ENCODE results near the gene FAM83C.
A peak's percentile ranks its signal among the peaks of the same experiment; 100 is the strongest.

Gene FAM83C

DNA sequence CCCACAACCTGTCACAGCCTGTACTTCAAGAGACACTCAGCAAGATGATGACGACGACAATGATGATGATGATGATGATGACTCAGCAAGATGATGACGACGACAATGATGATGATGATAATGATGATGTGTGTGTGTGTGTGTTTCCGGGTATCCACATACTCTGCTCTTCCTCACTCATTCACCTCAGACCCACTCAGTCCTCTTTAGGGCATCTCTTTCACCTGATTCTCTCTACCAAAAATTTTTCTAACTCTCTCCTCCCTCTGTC lies 6.5 kb downstream of the FAM83C start:
- no peak overlapping the region for H3K27ac ChIP-seq

DNA sequence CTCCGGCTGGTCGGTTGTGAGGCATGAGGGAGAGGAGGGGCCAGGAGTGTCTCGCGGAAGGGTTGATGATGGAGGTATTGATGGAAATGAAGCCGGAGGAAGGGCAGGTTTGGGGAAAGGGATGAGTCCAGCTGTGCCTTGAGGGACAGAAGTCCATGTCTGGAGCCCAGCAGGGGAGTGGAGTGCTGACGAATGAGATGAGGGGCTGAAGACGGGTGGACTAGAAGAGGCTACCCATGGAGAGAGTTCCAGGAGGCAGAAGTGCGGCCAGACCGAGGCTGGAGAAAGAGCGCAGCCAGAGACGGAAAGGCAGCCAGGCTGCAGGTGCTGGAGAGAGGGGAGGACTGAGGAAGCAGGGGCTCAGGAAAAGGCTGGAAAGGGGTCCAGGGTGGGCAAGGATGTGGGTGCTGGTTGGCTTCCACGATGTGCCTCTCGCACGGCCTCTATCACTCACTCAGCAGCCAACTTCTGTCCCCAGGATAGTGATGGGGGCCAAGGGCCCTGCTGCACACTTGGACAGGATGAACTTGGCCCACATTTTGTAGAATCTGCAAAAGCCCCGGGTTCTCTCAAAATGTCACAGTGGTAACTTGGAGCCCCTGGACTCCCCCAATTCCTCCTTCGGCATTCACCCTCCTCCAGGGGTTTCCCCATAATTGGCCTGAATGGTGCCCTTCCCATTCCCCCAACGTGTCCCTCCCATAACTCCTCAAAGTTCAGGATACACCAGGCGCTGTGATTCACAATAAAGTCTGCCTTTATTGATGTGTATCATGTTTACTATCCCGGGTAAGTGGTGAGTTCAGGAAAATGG lies 7.0 kb downstream of the FAM83C start:
- Histone ChIP-seq H4K20me1 (ENCODE audit: insufficient read depth) (no peaks in the 10 kb centered on the region), H3K4me3 (IDR thresholded peaks at IDR 0.05; ENCODE audit: insufficient read depth, low read depth, low read length) (peak overlapping the region; percentile 34), H3K27me3 (ENCODE audit: insufficient read depth, low read depth) (peaks cover 5% of the 10 kb centered on the region; the same call in 1 of the 2 replicates), H3K79me2 (ENCODE audit: insufficient read depth, low read depth) (peaks cover 33% of the 10 kb centered on the region), H3K27ac (peak overlapping the region; percentile 46), H3K36me3 (ENCODE audit: insufficient read depth) (peaks cover 12% of the 10 kb centered on the region; the same call in 1 of the 2 replicates), H2AFZ (ENCODE audit: low read depth) (peak overlapping the region; percentile 99), H3K4me2 (peak overlapping the region; percentile 91), H3K4me1 (ENCODE audit: low read depth, poor library complexity, severe bottlenecking) (peaks cover 16% of the 10 kb centered on the region), H3K9ac (peak overlapping the region; percentile 83)
- TF ChIP-seq, protein P1, sequence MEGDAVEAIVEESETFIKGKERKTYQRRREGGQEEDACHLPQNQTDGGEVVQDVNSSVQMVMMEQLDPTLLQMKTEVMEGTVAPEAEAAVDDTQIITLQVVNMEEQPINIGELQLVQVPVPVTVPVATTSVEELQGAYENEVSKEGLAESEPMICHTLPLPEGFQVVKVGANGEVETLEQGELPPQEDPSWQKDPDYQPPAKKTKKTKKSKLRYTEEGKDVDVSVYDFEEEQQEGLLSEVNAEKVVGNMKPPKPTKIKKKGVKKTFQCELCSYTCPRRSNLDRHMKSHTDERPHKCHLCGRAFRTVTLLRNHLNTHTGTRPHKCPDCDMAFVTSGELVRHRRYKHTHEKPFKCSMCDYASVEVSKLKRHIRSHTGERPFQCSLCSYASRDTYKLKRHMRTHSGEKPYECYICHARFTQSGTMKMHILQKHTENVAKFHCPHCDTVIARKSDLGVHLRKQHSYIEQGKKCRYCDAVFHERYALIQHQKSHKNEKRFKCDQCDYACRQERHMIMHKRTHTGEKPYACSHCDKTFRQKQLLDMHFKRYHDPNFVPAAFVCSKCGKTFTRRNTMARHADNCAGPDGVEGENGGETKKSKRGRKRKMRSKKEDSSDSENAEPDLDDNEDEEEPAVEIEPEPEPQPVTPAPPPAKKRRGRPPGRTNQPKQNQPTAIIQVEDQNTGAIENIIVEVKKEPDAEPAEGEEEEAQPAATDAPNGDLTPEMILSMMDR (conservative IDR thresholded peaks at IDR 0.05; ENCODE audit: low read depth, low read length) = no peak

More for the DNA sequence above, 6.5 kb downstream of the FAM83C start:
- H3K27me3 ChIP-seq (ENCODE audit: insufficient read depth, low read depth) = peaks cover 8% of the 10 kb centered on the region; the same call in 1 of the 2 replicates
- no peak overlapping the region for H3K4me3 ChIP-seq (IDR thresholded peaks at IDR 0.05; ENCODE audit: insufficient read depth, low read depth, low read length)
- peak overlapping the region; percentile 99; the same call in 1 of the 2 replicates for H2AFZ ChIP-seq (ENCODE audit: low read depth)
- TF ChIP-seq, protein P1 (conservative IDR thresholded peaks at IDR 0.05; ENCODE audit: low read depth, low read length) = no peak
- H3K36me3 ChIP-seq (ENCODE audit: insufficient read depth) = peaks cover 6% of the 10 kb centered on the region; the same call in 1 of the 2 replicates
- no peaks in the 10 kb centered on the region for H4K20me1 ChIP-seq (ENCODE audit: insufficient read depth)
- H3K4me2 ChIP-seq = no peak overlapping the region
- peaks cover 33% of the 10 kb centered on the region for H3K79me2 ChIP-seq (ENCODE audit: insufficient read depth, low read depth)
- no peak overlapping the region for H3K9ac ChIP-seq
- H3K4me1 ChIP-seq (ENCODE audit: low read depth, poor library complexity, severe bottlenecking) = peaks cover 16% of the 10 kb centered on the region

DNA sequence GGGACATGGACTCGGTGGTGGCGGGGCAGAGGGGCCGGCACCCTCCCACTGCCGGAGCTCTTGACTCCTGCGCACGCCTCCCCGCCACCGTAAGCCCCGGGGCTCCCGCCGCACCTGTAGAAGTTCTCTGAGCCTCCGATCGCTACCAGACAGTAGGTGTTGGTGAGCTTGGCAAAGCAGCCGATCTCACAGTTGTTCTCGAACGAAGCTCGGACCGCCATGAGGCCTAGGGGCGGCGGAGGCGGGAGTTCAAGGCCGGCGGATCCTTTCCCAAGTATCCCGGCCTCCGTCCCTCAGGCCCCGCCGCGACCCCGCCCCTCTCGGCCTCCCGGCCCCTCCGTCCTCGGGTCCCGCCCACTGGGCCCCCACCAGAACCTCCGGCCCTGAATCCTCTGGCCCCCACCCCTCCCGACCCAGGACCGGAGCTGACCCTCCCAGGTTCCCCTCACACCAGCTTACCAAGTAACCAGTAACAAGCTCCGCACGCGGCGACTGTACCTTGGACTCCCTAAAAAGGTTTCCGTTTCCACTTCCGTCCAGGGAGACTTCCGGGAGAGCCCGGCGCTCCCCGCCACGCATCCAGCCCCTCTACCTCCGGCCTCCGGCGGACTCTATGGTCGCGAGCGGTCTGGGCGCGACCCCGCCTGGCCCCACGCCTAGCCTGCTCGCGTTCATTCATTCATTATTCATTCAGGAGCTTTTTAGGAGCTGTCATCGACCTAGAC lies 7.8 kb downstream of the FAM83C start, which contains the start of gene EIF6:
Gene EIF6, minus strand, starts transcription at position 506 of the 725 bp plus-strand sequence. Its CDS starts 285 bp downstream, at position 221.
- TF ChIP-seq, protein P1 (conservative IDR thresholded peaks at IDR 0.05; ENCODE audit: low read depth, low read length) = no peak
- H3K27ac ChIP-seq = peak within 1 kb of the TSS; percentile 46
- peaks cover 19% of the 10 kb centered on the region; the same call in 1 of the 2 replicates for H3K36me3 ChIP-seq (ENCODE audit: insufficient read depth)

DNA sequence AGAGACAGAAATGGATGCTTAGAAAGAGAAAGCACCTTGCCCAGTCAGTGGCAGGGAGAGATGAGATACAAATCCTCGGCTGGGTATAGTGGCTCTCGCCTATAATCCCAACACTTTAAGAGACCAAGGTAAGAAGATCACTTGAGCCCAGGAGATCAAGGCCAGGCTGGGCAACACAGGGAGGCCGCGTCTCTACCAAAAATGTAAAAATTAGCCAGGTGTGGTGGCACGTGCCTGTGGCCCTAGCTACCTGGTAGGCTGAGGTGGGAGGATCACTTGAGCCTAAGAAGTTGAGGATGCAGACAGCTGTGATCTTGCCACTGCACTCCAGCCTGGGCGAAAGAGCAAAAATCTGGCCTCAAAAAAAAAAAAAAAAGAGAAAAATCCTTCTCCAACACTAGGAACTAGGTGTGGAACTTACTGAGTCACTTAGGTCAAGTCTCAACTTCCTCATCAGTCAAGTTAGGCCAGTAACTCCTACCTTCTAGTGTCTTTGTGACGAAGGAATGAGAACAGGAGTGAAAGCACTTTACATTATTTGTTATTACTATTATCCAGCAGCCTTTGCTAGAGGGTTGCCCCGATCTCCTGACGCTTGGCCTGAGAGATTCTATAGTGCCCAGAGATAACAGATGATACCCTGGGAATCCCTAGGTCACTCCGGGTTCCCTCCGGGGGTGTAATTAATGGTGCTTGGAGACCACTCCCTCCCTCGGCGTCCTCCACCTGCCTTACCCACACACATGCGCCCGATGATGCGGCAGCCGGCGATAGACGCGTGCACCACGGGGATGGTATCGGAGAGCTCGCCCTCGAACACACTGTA lies 8.6 kb downstream of the FAM83C start:
- Histone ChIP-seq H3K9ac (peak overlapping the region; percentile 83), H3K27me3 (ENCODE audit: insufficient read depth, low read depth) (no peaks in the 10 kb centered on the region; the same call in 1 of the 2 replicates), H3K4me1 (ENCODE audit: low read depth, poor library complexity, severe bottlenecking) (peaks cover 16% of the 10 kb centered on the region), H4K20me1 (ENCODE audit: insufficient read depth) (no peaks in the 10 kb centered on the region), H3K79me2 (ENCODE audit: insufficient read depth, low read depth) (peaks cover 33% of the 10 kb centered on the region), H3K4me2 (peak overlapping the region; percentile 91), H3K27ac (peak overlapping the region; percentile 46; the same call in 1 of the 2 replicates), H3K4me3 (IDR thresholded peaks at IDR 0.05; ENCODE audit: insufficient read depth, low read depth, low read length) (peak overlapping the region; percentile 38), H3K36me3 (ENCODE audit: insufficient read depth) (peaks cover 22% of the 10 kb centered on the region; the same call in 1 of the 2 replicates), H2AFZ (ENCODE audit: low read depth) (peak overlapping the region; percentile 99)
- TF ChIP-seq, protein P1 (conservative IDR thresholded peaks at IDR 0.05; ENCODE audit: low read depth, low read length) = no peak

More for the DNA sequence above, 7.8 kb downstream of the FAM83C start, which contains the start of gene EIF6:
- H3K4me2 ChIP-seq = peak within 1 kb of the TSS; percentile 91
- no peaks in the 10 kb centered on the region for H4K20me1 ChIP-seq (ENCODE audit: insufficient read depth)
- peak within 1 kb of the TSS; percentile 83 for H3K9ac ChIP-seq
- peaks cover 5% of the 10 kb centered on the region; the same call in 1 of the 2 replicates for H3K27me3 ChIP-seq (ENCODE audit: insufficient read depth, low read depth)
- peak within 1 kb of the TSS; percentile 99 for H2AFZ ChIP-seq (ENCODE audit: low read depth)
- H3K79me2 ChIP-seq (ENCODE audit: insufficient read depth, low read depth) = peaks cover 33% of the 10 kb centered on the region
- H3K4me3 ChIP-seq (IDR thresholded peaks at IDR 0.05; ENCODE audit: insufficient read depth, low read depth, low read length) = peak within 1 kb of the TSS; percentile 38
- H3K4me1 ChIP-seq (ENCODE audit: low read depth, poor library complexity, severe bottlenecking) = peaks cover 16% of the 10 kb centered on the region

Data from KMS-11 (cell line).